NT2/D1 (cell line): ENCODE measurements around the gene KDM2A.

Experiments used
- SUZ12 ChIP-seq: IDR thresholded peaks from 2 replicates; pipeline ENCODE4 v1.6.1; 2011; ENCODE audit not compliant: insufficient read length, insufficient read depth; ENCODE audit errors: extremely low read depth
- ZNF274 ChIP-seq: IDR thresholded peaks from 2 replicates; pipeline ENCODE4 v1.6.1; 2011; ENCODE audit warnings: mild to moderate bottlenecking, low read depth, low read length

- TF ChIP-seq SUZ12 (no peak), ZNF274 (no peak)
Measured at GRCh38 chr11:67270256-67271204, 151.5 kb downstream of the KDM2A start.
